PFSK-1 (cell line): ENCODE results near the gene ARHGEF16.

Source experiments
- FOXP2 ChIP-seq: optimal IDR thresholded peaks from 2 replicates; pipeline ENCODE3; 2011; ENCODE audit warnings: borderline replicate concordance, control low read depth, inconsistent platforms; ENCODE audit not compliant: insufficient read depth; ENCODE audit errors: extremely low read length, extremely low read depth
- POLR2AphosphoS5 ChIP-seq: IDR thresholded peaks from 2 replicates; pipeline ENCODE4 v1.6.1; 2012; ENCODE audit warnings: low read depth, mild to moderate bottlenecking, control low read depth, low read length, moderate library complexity
- SIN3A ChIP-seq: IDR thresholded peaks from 2 replicates; pipeline ENCODE4 v1.6.1; 2012; ENCODE audit warnings: mild to moderate bottlenecking, low read length, moderate library complexity, borderline replicate concordance; ENCODE audit not compliant: insufficient read depth
- TAF1 ChIP-seq: IDR thresholded peaks from 2 replicates; pipeline ENCODE4 v1.6.1; 2012; ENCODE audit warnings: low read length, control low read depth, borderline replicate concordance; ENCODE audit not compliant: insufficient read depth
- TF ChIP-seq, protein P1 (sequence below), 2 experiments: IDR thresholded peaks; 2 replicates each; pipeline versions ENCODE4 v1.6.1 to v1.8.0; 2011 to 2012; ENCODE audit warnings: low read depth in 2 of 2, low read length in 2 of 2, control low read depth in 1 of 2, inconsistent platforms in 1 of 2, mild to moderate bottlenecking in 1 of 2, moderate library complexity in 1 of 2; ENCODE audit not compliant: insufficient read depth in 1 of 2

ARHGEF16 gene

DNA sequence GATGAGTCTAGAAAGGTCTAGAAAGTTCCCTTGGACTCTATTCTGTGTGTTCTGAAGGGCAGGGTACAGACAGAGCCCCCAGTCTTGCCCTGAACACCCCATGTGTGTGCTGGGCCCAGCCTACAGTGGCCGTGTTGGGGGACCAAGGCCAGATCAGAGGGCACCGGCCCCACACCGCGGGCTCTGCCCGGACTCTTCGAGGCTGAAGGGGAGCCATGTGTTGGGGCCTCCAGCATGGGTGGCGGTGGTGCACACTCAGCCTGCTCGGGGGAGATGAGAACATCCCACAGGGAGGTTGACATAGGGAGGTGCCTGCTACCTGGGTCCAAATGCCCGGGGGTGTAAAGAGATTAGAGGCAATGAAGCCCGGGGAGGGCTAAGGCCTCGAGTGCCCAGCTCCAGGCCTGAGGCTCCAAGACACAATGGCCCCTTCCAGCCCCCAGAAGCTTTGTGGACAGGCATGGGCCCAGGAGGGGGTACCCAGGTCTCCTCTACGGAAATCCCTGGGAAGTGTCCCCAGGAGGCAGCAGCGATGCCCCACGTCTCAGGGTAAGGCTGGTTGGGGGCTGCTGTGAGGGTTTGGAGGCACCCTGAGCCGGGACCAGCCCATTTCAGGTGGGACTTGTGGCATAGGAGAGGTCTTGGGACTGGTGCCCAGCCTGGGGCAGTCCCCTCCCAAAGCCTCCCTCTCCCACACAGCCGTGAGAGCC is 12.1 kb downstream of the ARHGEF16 start:
- TF ChIP-seq SIN3A = no peak
- TF ChIP-seq, protein P1, sequence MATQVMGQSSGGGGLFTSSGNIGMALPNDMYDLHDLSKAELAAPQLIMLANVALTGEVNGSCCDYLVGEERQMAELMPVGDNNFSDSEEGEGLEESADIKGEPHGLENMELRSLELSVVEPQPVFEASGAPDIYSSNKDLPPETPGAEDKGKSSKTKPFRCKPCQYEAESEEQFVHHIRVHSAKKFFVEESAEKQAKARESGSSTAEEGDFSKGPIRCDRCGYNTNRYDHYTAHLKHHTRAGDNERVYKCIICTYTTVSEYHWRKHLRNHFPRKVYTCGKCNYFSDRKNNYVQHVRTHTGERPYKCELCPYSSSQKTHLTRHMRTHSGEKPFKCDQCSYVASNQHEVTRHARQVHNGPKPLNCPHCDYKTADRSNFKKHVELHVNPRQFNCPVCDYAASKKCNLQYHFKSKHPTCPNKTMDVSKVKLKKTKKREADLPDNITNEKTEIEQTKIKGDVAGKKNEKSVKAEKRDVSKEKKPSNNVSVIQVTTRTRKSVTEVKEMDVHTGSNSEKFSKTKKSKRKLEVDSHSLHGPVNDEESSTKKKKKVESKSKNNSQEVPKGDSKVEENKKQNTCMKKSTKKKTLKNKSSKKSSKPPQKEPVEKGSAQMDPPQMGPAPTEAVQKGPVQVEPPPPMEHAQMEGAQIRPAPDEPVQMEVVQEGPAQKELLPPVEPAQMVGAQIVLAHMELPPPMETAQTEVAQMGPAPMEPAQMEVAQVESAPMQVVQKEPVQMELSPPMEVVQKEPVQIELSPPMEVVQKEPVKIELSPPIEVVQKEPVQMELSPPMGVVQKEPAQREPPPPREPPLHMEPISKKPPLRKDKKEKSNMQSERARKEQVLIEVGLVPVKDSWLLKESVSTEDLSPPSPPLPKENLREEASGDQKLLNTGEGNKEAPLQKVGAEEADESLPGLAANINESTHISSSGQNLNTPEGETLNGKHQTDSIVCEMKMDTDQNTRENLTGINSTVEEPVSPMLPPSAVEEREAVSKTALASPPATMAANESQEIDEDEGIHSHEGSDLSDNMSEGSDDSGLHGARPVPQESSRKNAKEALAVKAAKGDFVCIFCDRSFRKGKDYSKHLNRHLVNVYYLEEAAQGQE (IDR thresholded peaks at IDR 0.05; ENCODE audit: insufficient read depth in 1 of 2, low read depth in 2 of 2, low read length in 2 of 2) = no peak
- TF ChIP-seq TAF1 = no peak
- no peak for TF ChIP-seq FOXP2
- TF ChIP-seq POLR2AphosphoS5 = no peak

DNA sequence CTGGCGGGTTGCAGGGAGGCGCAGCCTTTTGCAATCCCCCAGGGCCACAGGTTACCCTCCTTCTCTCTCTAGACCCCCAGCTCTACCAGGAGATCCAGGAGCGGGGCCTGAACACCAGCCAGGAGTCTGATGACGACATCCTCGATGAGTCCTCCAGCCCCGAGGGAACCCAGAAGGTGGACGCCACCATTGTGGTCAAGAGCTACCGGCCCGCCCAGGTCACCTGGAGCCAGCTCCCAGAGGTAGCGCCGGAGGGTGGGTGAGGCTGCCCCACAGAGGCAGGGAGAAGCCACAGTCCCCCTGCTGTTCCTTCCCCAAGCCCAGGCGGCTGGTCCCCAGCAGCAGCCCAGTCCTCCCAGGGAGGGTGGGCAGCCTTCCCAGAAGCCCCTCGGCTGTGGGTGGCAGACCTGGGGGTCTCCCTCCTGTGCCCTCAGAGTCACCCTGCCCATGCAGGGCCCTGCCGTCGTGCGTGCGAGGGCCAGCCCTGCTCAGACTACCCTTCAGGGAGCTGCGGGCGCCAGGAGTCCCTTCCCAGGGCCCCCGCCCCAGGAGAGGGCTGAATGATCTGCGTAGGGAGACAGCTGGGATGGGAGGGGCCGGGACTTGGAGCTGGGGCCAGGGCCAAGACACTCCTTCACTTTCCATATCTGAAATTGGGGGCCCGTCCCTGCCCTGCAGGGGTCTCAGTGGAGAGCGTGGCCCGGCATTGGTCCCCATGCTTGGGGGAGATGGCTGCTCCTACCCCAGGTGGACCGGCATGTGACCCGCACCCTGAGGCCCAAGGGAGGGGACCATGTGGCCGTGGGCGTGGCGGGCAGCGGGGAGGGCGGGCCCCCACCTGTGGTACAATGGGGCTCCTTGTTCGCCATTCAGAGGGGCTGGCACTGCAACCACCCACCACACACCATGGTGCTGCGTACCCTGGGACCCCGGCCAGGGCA is 12.9 kb downstream of the ARHGEF16 start:
- TF ChIP-seq POLR2AphosphoS5 (no peak), FOXP2 (no peak), TAF1 (no peak), SIN3A (no peak)
- TF ChIP-seq, protein P1 (IDR thresholded peaks at IDR 0.05; ENCODE audit: insufficient read depth in 1 of 2, low read depth in 2 of 2, low read length in 2 of 2) = no peak

DNA sequence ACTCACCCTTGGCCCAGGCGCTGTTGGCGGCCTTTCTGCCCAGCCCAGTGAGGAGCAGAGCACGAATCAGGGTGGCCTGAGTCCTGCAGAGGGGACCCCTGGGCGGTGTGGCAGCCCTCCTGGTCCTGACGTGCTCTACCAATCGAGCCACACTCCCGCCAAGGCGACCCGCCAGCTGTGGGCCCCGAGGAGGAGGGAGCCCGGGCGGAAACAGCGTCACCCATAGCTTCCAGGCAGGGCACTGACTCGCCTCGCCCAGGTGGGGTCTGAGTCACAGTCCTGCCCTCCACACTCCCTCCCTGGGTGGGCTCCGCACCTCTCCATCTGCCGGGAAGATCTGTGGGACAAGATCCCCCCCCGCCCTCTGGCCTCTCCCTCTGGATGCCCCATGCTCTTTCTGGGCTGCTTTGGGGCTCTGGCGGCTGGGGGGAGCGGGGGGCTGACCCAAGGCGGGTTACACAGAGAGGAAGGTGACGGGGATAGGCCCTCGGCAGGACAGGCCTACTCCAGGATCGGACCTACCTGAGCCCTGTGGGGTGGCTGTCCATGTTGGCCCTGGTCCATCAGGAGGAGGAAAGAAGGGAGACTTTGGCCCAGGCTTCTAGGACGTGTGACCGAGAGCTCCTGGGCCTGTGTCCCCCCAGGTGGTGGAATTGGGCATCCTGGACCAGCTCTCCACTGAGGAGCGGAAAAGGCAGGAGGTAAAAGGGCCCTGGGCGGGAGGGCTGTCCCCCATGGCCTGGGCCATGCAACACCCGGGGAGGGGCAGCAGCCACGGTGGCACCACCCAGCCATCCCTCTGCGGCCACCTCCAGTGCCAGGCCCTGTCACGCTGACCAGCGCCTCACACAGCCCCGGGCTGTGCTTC is 14.0 kb downstream of the ARHGEF16 start:
- TF ChIP-seq POLR2AphosphoS5 (no peak), FOXP2 (no peak), TAF1 (no peak), SIN3A (no peak)
- TF ChIP-seq, protein P1 (IDR thresholded peaks at IDR 0.05; ENCODE audit: insufficient read depth in 1 of 2, low read depth in 2 of 2, low read length in 2 of 2) = no peak

DNA sequence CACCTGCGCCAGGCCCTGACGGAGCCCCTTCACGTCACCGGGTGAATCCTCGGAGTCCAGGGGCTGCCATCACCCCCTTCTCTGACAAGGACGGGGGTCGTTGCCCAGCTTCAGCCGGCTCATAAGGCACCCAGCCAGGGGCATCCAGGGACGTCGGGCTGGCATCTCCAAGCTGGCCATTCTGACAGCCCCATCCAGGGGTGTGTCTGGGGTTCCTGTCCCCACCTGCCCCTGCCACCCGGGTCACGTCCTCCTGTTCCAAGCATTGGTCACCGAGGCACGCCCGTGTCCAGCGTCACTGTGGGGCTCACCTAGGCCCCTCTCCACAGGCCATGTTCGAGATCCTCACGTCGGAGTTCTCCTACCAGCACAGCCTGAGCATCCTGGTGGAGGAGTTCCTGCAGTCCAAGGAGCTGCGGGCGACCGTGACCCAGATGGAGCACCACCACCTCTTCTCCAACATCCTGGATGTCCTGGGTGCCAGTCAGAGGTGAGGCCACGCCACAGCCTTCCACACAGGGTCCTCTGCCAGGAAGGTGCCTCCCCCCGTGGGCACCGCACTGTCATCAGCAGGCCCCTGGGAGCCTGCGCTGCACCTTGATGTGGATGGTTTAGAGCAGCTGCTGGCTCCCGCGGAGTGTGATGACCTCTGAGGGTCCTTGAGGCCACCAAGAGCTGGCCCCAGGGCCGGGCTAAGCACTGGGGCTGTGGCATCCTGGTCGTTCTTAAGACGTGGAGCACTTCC is 14.8 kb downstream of the ARHGEF16 start:
- TF ChIP-seq POLR2AphosphoS5 = no peak
- TF ChIP-seq TAF1 = no peak
- TF ChIP-seq SIN3A = no peak
- TF ChIP-seq FOXP2 = no peak
- TF ChIP-seq, protein P1 (IDR thresholded peaks at IDR 0.05; ENCODE audit: insufficient read depth in 1 of 2, low read depth in 2 of 2, low read length in 2 of 2) = no peak
